Stimulated activated CD4-positive, alpha-beta T cell treated with anti-CD3 and anti-CD28 coated beads, Interleukin-4, amount 100 ng/mL, for 48 hours (primary cell): ENCODE results near the gene ALDH1A1.
"Not testable (repeated sequence)": the region's sequence is repeated elsewhere in the genome, so short reads cannot be mapped to it uniquely, and the experiment has no call there.

Experiments
- DNase-seq, 2 donors: peaks; one replicate each; pipeline ENCODE4 v3.0.0-alpha.2; 2020; ENCODE audit warnings: low read depth in 2 of 2

Gene ALDH1A1

GRCh38 chr9:72943844-72944462 is 8.9 kb downstream of the ALDH1A1 start:
- DNase-seq: no peak

- DNase-seq: no peak
These were observed 10.4 kb downstream of the ALDH1A1 start for GRCh38 chr9:72942451-72942850.

GRCh38 chr9:72939581-72939980 is 13.3 kb downstream of the ALDH1A1 start:
- DNase-seq: not testable (repeated sequence)

- no peak for DNase-seq
These were observed 15.3 kb downstream of the ALDH1A1 start for GRCh38 chr9:72937545-72937944.

- no peak for DNase-seq
These were observed 16.2 kb downstream of the ALDH1A1 start for GRCh38 chr9:72936679-72937078.

GRCh38 chr9:72936266-72936665 is 16.6 kb downstream of the ALDH1A1 start:
- DNase-seq: no peak

- no peak for DNase-seq
These were observed 17.3 kb downstream of the ALDH1A1 start for GRCh38 chr9:72935595-72935994.

GRCh38 chr9:72933730-72934665 is 18.9 kb downstream of the ALDH1A1 start:
- no peak for DNase-seq

- no peak for DNase-seq
These were observed 20.2 kb downstream of the ALDH1A1 start for GRCh38 chr9:72932619-72933018.

- no peak for DNase-seq
These were observed 21.0 kb downstream of the ALDH1A1 start for GRCh38 chr9:72931897-72932296.

GRCh38 chr9:72931437-72931836 is 21.4 kb downstream of the ALDH1A1 start:
- DNase-seq: no peak

GRCh38 chr9:72930828-72931227 is 22.0 kb downstream of the ALDH1A1 start:
- DNase-seq: no peak

GRCh38 chr9:72929542-72929941 is 23.3 kb downstream of the ALDH1A1 start:
- DNase-seq: no peak

GRCh38 chr9:72928042-72928507 is 24.8 kb downstream of the ALDH1A1 start:
- DNase-seq: no peak

- no peak for DNase-seq
These were observed 26.3 kb downstream of the ALDH1A1 start for GRCh38 chr9:72926506-72926905.

- DNase-seq: no peak
These were observed 27.0 kb downstream of the ALDH1A1 start for GRCh38 chr9:72925891-72926290.

GRCh38 chr9:72925126-72925789 is 27.6 kb downstream of the ALDH1A1 start:
- DNase-seq: no peak

- DNase-seq: no peak
These were observed 28.6 kb downstream of the ALDH1A1 start for GRCh38 chr9:72924154-72924790.

- no peak for DNase-seq
These were observed 29.8 kb downstream of the ALDH1A1 start for GRCh38 chr9:72923077-72923476.

- DNase-seq: no peak
These were observed 30.8 kb downstream of the ALDH1A1 start for GRCh38 chr9:72921888-72922654.

- DNase-seq: no peak
These were observed 33.5 kb downstream of the ALDH1A1 start for GRCh38 chr9:72919246-72919945.
